GM21825 (cell line): ENCODE results near the gene SWSAP1.
A peak's percentile ranks its signal among the peaks of the same experiment; 100 is the strongest.
"Not testable (repeated sequence)": the region's sequence is repeated elsewhere in the genome, so short reads cannot be mapped to it uniquely, and the experiment has no call there.

Experiments used
- ATAC-seq: cut with Tn5 transposase; IDR thresholded peaks from one replicate; pipeline ENCODE4 v1.9.1; 2021; ENCODE audit warnings: mild to moderate bottlenecking, moderate library complexity; ENCODE audit not compliant: unreplicated experiment

SWSAP1 gene

GRCh38 chr19:11406703-11407236 is 32.3 kb downstream of the SWSAP1 start:
- ATAC-seq, result not testable (repeated sequence)

- ATAC-seq, result no peak
These were observed 34.1 kb downstream of the SWSAP1 start for GRCh38 chr19:11408591-11408990.

GRCh38 chr19:11410682-11411081 is 36.2 kb downstream of the SWSAP1 start:
- no peak for ATAC-seq

- no peak for ATAC-seq
These were observed 40.1 kb downstream of the SWSAP1 start for GRCh38 chr19:11414544-11414943.

GRCh38 chr19:11416346-11417052 is 42.0 kb downstream of the SWSAP1 start:
- ATAC-seq, result no peak

GRCh38 chr19:11418094-11418548 is 43.7 kb downstream of the SWSAP1 start:
- no peak for ATAC-seq

GRCh38 chr19:11418549-11419506 is 44.4 kb downstream of the SWSAP1 start, which contains the start of gene RGL3:
Gene RGL3 (minus strand): TSS chr19:11419314. CDS start chr19:11419278, 36 bp downstream.
- ATAC-seq, result no peak

GRCh38 chr19:11420429-11421370 is 46.2 kb downstream of the SWSAP1 start:
- ATAC-seq, result no peak

GRCh38 chr19:11421371-11422098 is 47.1 kb downstream of the SWSAP1 start:
- peak; percentile 34 for ATAC-seq

- peak; percentile 60 for ATAC-seq
These were observed 47.9 kb downstream of the SWSAP1 start for GRCh38 chr19:11422163-11423065.

GRCh38 chr19:11423164-11423790 is 48.8 kb downstream of the SWSAP1 start:
- ATAC-seq, result no peak

- ATAC-seq, result no peak
These were observed 49.3 kb downstream of the SWSAP1 start for GRCh38 chr19:11423791-11424181.
